IPS-18a (cell line): Measurements from ENCODE around the gene HOXA1.

Source experiments
- H3K27ac ChIP-seq: one replicate; pipeline ENCODE4 v1.5.1; 2013; ENCODE audit warnings: low read length
- H3K27me3 ChIP-seq: one replicate; pipeline ENCODE4 v1.6.1; 2013; ENCODE audit warnings: mild to moderate bottlenecking, low read length; ENCODE audit not compliant: control insufficient read depth, insufficient read depth
- H3K36me3 ChIP-seq: one replicate; pipeline ENCODE4 v1.6.1; 2013; ENCODE audit warnings: low read depth, low read length; ENCODE audit not compliant: control insufficient read depth
- H3K4me1 ChIP-seq: one replicate; pipeline ENCODE4 v1.6.1; 2013; ENCODE audit warnings: low read depth, low read length; ENCODE audit not compliant: control insufficient read depth
- H3K4me3 ChIP-seq: one replicate; pipeline ENCODE4 v1.5.1; 2013; ENCODE audit warnings: low read length
- H3K9ac ChIP-seq: one replicate; pipeline ENCODE4 v1.6.1; 2013; ENCODE audit warnings: mild to moderate bottlenecking, low read length, moderate library complexity
- H3K9me3 ChIP-seq: one replicate; pipeline ENCODE4 v1.6.1; 2013; ENCODE audit warnings: low read depth, low read length; ENCODE audit not compliant: control insufficient read depth

HOXA1 gene

DNA sequence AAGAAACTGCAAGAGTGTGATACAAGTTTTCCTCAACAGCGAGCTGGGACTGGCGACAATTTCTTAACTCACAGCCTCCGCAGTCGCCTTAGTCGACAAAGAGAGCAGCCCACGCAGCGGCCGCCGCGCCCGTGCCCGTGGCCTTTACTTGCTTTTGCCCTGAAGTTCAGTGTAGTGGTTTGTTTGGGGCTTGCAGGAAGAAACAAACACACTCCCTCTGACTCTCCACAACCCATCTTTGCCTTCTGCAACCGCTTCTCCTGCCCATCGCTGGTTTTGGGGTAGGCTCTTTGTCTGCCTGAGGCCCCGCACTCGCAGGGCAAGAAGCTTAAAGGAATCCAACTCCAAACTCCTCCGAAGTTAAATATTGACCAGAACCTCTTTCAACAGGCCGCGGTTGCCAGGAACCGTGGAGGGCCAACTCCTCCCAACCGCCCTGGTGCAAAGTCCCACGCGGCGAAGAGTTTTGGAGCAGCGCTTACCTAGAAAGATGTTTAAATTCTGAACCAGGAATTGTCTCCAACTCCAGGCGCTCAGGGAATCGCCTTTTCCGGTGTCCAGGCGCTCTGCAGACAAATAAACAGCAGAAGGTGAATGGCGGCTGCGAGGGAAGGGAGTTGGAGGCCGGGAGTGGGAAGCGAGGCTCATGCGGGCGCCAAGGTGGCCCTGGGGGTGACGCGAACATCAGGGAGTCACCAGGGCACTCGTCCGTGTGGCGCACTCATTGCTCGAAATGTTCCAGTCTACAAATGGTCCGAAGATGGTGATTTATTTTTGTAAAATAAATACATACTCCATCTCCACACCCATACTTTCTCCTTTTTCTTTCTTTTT lies 26.5 kb upstream of the HOXA1 start:
- H3K4me1 ChIP-seq = no peaks in the 10 kb centered on the region
- peaks cover 100% of the 10 kb centered on the region for H3K27me3 ChIP-seq
- peaks cover 4% of the 10 kb centered on the region for H3K9me3 ChIP-seq
- H3K27ac ChIP-seq = no peak overlapping the region
- no peak overlapping the region for H3K9ac ChIP-seq
- H3K4me3 ChIP-seq = no peak overlapping the region
- H3K36me3 ChIP-seq = no peaks in the 10 kb centered on the region

DNA sequence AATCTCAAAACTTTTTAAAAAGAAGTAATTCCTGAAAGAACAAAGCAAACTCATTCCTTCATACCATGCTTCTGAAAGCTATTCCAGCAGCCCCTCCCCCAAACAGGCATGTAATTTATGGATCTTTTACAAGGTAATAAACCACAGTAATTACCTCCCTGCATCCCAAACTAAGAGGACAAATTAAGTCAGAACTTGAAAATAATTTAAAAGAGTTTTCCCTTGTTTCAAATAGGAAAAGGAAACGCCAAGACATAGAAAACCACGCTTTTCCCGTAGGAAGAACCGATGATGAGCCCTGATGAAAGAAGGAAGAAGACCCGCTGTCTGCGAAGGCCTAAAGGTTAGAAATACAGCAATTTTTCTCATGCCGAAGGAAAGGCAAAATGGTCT lies 25.9 kb upstream of the HOXA1 start:
- H3K27ac ChIP-seq = no peak overlapping the region
- no peaks in the 10 kb centered on the region for H3K36me3 ChIP-seq
- no peaks in the 10 kb centered on the region for H3K4me1 ChIP-seq
- H3K9me3 ChIP-seq = peaks cover 4% of the 10 kb centered on the region
- peaks cover 100% of the 10 kb centered on the region for H3K27me3 ChIP-seq
- H3K9ac ChIP-seq = no peak overlapping the region
- no peak overlapping the region for H3K4me3 ChIP-seq

DNA sequence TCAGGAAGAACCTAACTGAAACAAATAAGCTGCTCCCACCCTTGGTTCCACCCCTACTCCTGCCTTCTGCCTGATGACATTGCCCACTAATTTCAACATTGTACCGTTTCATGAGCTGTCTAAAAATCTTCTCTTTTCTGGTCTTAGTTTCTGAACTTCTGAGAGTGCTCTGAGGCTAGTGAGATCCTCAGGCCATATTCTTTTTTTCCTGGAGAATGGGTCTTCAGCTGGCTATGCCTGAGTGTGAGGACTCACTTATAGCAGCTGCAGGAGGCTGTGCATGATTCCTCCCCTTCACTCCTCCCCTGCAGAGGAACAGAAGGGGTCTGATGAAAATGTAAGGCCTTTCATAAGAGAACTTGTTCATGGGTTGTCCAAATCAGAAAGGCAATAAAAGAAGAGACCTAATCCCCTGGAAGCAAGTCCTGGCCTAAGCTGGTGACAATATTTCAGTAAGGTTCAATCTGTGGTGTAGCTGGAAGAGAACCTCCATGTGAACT lies 23.7 kb upstream of the HOXA1 start:
- H3K4me1 ChIP-seq = no peaks in the 10 kb centered on the region
- no peak overlapping the region for H3K4me3 ChIP-seq
- H3K9ac ChIP-seq = no peak overlapping the region
- no peak overlapping the region for H3K27ac ChIP-seq
- peaks cover 4% of the 10 kb centered on the region for H3K9me3 ChIP-seq
- peaks cover 100% of the 10 kb centered on the region for H3K27me3 ChIP-seq
- no peaks in the 10 kb centered on the region for H3K36me3 ChIP-seq

DNA sequence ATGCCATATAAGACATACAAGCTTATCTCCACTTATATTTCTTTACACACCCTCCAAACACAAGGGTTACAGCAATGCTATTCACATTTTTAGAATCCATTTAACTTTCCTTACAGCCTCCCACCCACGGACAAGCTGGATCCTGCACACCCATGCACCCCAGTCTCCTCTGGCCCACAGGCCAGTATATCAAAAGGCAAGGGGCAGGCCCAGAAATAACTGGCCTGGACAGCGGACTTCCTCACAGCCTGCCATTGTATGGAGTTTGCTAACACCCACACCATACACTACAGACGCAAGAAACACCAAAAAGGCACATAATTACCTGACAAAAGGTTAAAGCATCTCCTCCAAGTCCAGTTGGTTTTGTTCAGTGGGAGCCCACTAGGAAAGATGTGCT lies 22.8 kb upstream of the HOXA1 start:
- Histone ChIP-seq H3K27me3 (peaks cover 97% of the 10 kb centered on the region), H3K27ac (no peak overlapping the region), H3K4me3 (no peak overlapping the region), H3K36me3 (no peaks in the 10 kb centered on the region), H3K9ac (no peak overlapping the region), H3K4me1 (no peaks in the 10 kb centered on the region), H3K9me3 (peaks cover 4% of the 10 kb centered on the region)

DNA sequence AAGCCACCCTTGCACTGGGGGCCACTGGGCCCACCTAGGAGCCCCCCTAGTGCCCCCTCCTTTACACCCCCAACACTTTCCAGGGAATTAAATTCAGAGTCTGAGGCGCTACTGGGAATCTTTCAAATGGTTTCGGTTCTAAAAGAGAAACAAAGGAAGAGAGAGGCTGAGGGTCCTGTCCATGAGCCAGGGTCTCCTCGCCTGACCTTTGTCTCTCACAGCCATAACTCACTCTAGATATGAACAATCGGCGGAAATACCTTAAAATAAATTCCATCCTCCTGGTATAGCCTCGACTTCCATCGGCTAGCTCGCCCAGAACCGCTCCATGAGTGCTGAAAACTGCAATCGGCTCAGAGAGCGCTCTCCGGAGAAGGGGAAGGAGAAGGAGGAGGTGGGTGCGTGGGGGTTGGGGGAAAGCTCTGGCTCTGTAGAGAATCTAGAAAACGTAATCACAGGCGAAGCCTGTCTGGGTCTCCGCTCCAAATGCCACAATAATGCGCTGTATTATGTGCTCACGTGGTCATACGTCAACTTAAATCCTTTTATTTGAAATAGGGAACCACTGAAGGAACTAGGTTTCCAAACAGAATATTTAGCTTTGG lies 22.2 kb upstream of the HOXA1 start:
- peaks cover 97% of the 10 kb centered on the region for H3K27me3 ChIP-seq

DNA sequence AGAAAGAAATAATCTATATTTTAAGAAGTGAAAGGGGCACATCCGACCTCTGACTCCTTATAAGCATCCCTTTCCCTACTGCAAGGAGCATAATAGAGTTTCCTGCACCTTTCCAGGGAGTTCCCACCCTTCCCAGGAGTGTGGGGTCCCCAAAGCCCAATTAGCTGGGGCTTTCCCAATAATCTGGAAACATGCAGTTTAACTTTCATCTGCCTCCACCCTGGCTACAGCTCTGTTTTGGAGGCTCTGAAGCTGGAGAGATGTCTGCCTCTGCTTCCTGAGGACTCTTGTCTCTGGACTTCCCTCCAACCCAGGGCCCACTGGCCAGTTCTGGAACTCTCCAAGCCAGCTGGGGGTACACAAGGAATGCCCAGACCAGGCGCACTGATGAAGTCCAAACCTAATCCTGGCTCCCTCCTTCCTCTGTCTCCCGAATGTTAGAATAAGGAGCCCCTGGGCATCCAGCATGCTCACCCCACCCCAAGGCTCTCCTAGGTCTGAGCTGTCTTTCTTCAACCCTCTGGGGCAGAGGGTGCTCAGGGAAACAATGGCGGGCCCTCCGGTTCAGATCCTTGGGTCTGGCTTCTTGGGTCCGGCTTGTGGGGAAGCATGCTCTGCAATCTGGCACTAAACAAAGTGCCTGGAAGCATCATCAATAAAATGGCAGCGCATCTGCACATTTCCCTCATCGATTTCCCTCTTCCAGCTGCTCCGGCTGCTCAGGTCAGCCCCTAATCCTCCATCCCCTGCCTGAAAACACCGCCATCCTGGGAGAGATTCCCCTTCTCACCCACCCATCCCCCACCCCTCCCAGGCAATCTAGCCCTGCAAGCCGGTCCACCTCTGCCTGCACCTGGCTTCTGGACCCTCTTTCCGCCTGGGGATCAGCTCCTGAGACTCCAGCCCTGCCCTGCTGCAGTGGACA lies 21.4 kb upstream of the HOXA1 start:
- no peak overlapping the region for H3K27ac ChIP-seq
- H3K9ac ChIP-seq = no peak overlapping the region
- H3K4me1 ChIP-seq = no peaks in the 10 kb centered on the region
- peaks cover 97% of the 10 kb centered on the region for H3K27me3 ChIP-seq
- no peaks in the 10 kb centered on the region for H3K36me3 ChIP-seq
- H3K4me3 ChIP-seq = no peak overlapping the region
- H3K9me3 ChIP-seq = peaks cover 4% of the 10 kb centered on the region

More for the DNA sequence above, 22.2 kb upstream of the HOXA1 start:
- no peak overlapping the region for H3K9ac ChIP-seq
- H3K36me3 ChIP-seq = no peaks in the 10 kb centered on the region
- no peaks in the 10 kb centered on the region for H3K4me1 ChIP-seq
- no peak overlapping the region for H3K4me3 ChIP-seq
- H3K9me3 ChIP-seq = peaks cover 4% of the 10 kb centered on the region
- no peak overlapping the region for H3K27ac ChIP-seq

DNA sequence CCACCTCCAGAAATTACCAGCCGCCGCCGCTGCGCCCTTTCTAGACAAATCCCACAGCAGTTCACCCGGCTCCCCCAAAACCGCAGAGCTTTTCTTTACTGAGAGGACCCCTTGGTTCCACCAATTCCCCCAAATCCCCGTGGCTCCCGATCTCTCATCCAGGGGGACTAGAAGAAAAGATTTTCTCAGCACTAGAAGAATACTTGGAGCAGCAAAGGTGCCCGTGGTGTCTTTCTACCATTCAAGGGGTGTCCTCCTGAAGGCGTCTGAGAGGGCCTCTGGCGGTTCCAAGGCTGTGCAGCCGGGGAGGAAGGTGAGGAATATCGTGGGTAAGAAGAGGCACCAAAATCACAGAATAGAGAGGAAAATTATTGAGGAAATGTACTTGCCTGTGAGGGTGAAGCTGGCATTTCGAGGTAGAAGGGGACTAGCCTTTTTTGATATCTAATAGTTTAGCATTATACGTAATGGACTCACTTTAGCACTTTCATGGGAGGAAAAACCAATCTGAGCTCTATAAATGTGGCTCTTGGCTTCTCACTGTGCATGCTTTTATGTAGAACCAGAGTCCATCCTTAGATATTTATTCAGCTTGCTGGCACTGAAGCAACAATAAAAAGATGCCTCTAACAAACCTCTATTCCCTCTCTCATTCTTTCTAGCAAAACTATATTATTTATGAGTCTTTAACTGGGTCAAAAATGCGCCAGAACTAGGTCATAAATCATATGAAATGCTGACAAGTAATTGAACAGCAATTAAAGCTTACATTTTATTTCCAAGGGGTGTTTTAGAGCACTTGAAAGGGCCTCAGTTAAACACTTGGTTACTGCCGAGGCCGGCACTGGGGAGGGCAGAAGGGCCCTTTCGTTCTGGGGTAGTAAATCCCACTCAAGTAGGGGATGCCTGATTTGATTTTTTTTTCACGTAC lies 20.5 kb upstream of the HOXA1 start:
- no peaks in the 10 kb centered on the region for H3K36me3 ChIP-seq
- no peaks in the 10 kb centered on the region for H3K4me1 ChIP-seq
- H3K27ac ChIP-seq = no peak overlapping the region
- peaks cover 4% of the 10 kb centered on the region for H3K9me3 ChIP-seq
- H3K27me3 ChIP-seq = peaks cover 97% of the 10 kb centered on the region
- H3K4me3 ChIP-seq = no peak overlapping the region
- no peak overlapping the region for H3K9ac ChIP-seq

DNA sequence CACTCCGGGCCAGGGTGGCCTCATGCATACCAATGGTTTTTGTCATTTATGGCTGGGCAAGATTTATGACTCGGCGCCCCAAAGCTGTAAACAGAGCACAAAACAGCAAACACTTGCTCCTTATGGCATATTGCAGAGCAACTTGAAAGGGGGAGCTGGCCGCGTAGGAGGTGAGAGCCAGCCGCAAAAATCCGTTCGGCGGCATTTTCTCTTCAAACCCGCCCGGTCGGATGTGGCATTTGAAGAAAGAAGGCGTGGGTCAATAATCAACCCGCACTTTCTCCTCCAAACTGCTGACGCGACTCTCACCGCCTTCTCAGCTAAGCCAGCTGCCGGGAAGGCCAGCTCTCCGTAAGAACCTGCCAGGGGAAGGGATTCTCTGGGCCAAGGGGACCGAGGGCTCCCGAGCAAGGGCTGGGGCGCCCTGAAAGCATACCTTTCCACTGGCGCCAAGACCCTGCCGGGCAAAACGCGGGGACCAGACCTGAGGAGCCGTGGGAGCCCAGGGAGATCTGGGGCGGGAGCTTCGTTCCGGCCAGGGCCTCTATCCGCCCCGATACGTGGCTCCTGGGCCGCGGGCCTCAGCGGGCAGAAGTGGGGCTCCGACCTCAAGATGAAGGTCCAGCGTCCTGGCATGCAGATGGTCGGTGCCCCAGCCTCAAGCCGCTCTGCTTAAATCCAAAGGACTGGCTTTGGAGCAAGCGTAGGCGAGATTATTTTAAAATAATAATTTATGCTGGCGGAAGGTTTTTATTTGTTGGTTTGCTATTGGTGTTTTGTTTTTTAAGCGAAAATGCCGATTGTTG lies 19.6 kb upstream of the HOXA1 start:
- H3K36me3 ChIP-seq = no peaks in the 10 kb centered on the region
- peaks cover 97% of the 10 kb centered on the region for H3K27me3 ChIP-seq
- no peak overlapping the region for H3K9ac ChIP-seq
- H3K27ac ChIP-seq = no peak overlapping the region
- no peak overlapping the region for H3K4me3 ChIP-seq
- H3K9me3 ChIP-seq = peaks cover 4% of the 10 kb centered on the region
- no peaks in the 10 kb centered on the region for H3K4me1 ChIP-seq

DNA sequence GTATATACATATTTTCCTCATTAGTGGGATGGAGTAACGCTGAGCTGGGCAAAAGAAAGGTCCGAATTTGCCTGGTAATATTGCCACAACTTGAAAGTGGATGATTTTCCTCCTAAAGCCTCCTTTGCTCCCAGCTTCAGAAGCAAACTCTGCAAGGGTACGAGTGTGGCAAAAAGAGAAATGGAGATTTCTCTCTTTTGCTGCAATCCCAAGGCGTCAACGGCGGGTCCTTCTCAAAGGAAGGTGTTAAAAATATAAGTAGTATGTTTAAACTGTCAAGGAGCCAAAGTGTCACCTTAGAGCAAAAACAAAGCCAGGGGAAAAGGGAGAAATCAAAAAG lies 19.1 kb upstream of the HOXA1 start:
- no peaks in the 10 kb centered on the region for H3K4me1 ChIP-seq
- H3K27ac ChIP-seq = no peak overlapping the region
- H3K4me3 ChIP-seq = no peak overlapping the region
- peaks cover 3% of the 10 kb centered on the region for H3K9me3 ChIP-seq
- H3K9ac ChIP-seq = no peak overlapping the region
- peaks cover 97% of the 10 kb centered on the region for H3K27me3 ChIP-seq
- no peaks in the 10 kb centered on the region for H3K36me3 ChIP-seq

DNA sequence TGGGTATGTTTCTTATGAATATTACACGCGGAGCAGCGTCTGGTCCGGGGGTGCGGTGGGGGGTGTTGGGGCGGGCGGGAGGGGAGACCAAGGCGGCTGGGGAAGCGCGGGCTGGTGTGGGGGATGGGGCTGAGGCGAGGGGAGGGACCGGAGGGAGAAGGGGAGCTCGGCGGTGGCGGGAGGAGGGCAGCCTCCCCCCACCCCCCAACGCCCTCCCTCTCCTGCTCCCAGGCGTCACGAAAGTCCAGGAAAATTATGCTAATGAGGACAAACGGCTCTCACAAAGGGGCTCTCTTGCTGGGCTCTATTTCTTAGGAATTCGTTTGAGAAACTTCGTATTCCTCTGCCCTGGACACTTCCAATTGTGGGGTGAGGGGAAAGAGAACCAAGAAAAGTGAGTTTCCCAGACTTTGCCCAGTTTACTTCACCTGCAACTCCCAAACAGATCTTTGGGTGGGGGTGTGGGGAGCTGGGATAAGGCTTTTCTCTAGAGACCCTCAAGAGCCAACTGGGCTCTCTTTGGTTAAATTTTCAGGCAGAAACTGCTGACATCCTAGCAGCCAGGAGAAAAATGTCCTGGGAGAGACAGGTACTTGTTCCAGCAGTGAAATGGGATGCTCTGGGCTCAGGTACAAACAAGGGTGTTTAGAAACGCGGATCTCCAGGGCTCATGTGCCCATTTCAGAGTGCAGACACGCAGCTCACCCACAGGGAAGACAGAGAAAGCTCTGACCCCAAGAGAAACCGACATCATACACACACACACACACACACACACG lies 18.4 kb upstream of the HOXA1 start:
- H3K36me3 ChIP-seq = no peaks in the 10 kb centered on the region
- no peaks in the 10 kb centered on the region for H3K4me1 ChIP-seq
- peaks cover 97% of the 10 kb centered on the region for H3K27me3 ChIP-seq
- no peak overlapping the region for H3K9ac ChIP-seq
- H3K9me3 ChIP-seq = no peaks in the 10 kb centered on the region
- H3K4me3 ChIP-seq = no peak overlapping the region
- no peak overlapping the region for H3K27ac ChIP-seq
